Measurements from ENCODE around the gene ZNF280D.

ZNF280D gene

GRCh38 chr15:56749982-56750381 is 16.7 kb upstream of the ZNF280D start:
- FAIRE-seq (no peak), DNase-seq (ENCODE audit: low spot score) (no peak)

- DNase-seq (ENCODE audit: low spot score) (no peak), FAIRE-seq (no peak)
Observed at GRCh38 chr15:56744701-56745683, 11.7 kb upstream of the ZNF280D start.

GRCh38 chr15:56741541-56741940 is 8.2 kb upstream of the ZNF280D start:
- FAIRE-seq = no peak

GRCh38 chr15:56739964-56740640 is 6.8 kb upstream of the ZNF280D start:
- DNase-seq (ENCODE audit: low spot score) (no peak), FAIRE-seq (no peak)

More at GRCh38 chr15:56741541-56741940, 8.2 kb upstream of the ZNF280D start:
- no peak for DNase-seq (ENCODE audit: low spot score)

- no peak for FAIRE-seq
- DNase-seq (ENCODE audit: low spot score) = no peak
Observed at GRCh38 chr15:56739474-56739873, 6.2 kb upstream of the ZNF280D start.

- DNase-seq (ENCODE audit: low spot score) (no peak), FAIRE-seq (no peak)
Observed at GRCh38 chr15:56737791-56738190, 4.5 kb upstream of the ZNF280D start.

GRCh38 chr15:56736881-56737707 is 3.8 kb upstream of the ZNF280D start:
- DNase-seq (ENCODE audit: low spot score) (no peak), FAIRE-seq (no peak)

- DNase-seq (ENCODE audit: low spot score) (peak; percentile 37), FAIRE-seq (no peak)
Observed at GRCh38 chr15:56736308-56736707, 3.0 kb upstream of the ZNF280D start.

- DNase-seq (ENCODE audit: low spot score) = no peak
- FAIRE-seq = no peak
Observed at GRCh38 chr15:56735589-56735988, 2.3 kb upstream of the ZNF280D start.

- no peak for FAIRE-seq
- DNase-seq (ENCODE audit: low spot score) = no peak
Observed at GRCh38 chr15:56734013-56734635, 815 bp upstream of the ZNF280D start.

GRCh38 chr15:56732886-56733135 is 498 bp downstream of the ZNF280D start:
- no peak for DNase-seq (ENCODE audit: low spot score)
- FAIRE-seq = no peak

GRCh38 chr15:56732135-56732885 is 999 bp downstream of the ZNF280D start:
- FAIRE-seq (no peak), DNase-seq (ENCODE audit: low spot score) (peak; percentile 43)

- no peak for FAIRE-seq
Observed at GRCh38 chr15:56731548-56731947, 1.8 kb downstream of the ZNF280D start.

GRCh38 chr15:56729561-56729960 is 3.7 kb downstream of the ZNF280D start:
- FAIRE-seq = no peak
- DNase-seq (ENCODE audit: low spot score) = no peak

More at GRCh38 chr15:56731548-56731947, 1.8 kb downstream of the ZNF280D start:
- no peak for DNase-seq (ENCODE audit: low spot score)

- DNase-seq (ENCODE audit: low spot score) (no peak), FAIRE-seq (no peak)
Observed at GRCh38 chr15:56725386-56725785, 7.9 kb downstream of the ZNF280D start.

- no peak for DNase-seq (ENCODE audit: low spot score)
- no peak for FAIRE-seq
Observed at GRCh38 chr15:56724232-56724631, 9.1 kb downstream of the ZNF280D start.

- FAIRE-seq (no peak), DNase-seq (ENCODE audit: low spot score) (no peak)
Observed at GRCh38 chr15:56723787-56724186, 9.5 kb downstream of the ZNF280D start.

GRCh38 chr15:56719774-56720555 is 13.3 kb downstream of the ZNF280D start:
- FAIRE-seq = no peak

GRCh38 chr15:56719021-56719612 is 14.2 kb downstream of the ZNF280D start:
- FAIRE-seq (no peak), DNase-seq (ENCODE audit: low spot score) (no peak)

More at GRCh38 chr15:56719774-56720555, 13.3 kb downstream of the ZNF280D start:
- no peak for DNase-seq (ENCODE audit: low spot score)

Data from RCC 7860 (cell line).